BLaER1 (cell line): Measurements from ENCODE around the gene ACAA1.

ENCODE experiments used
- H3K27ac ChIP-seq: shearing (Covaris generic); formaldehyde crosslinking; 2 replicates; pipeline ENCODE4 v1.8.1; 2022
- H3K27me3 ChIP-seq: shearing (Covaris generic); formaldehyde crosslinking; 2 replicates; pipeline ENCODE4 v1.8.1; 2022
- H3K36me3 ChIP-seq: shearing (Covaris generic); formaldehyde crosslinking; 2 replicates; pipeline ENCODE4 v1.8.1; 2022
- H3K4me1 ChIP-seq: shearing (Covaris generic); formaldehyde crosslinking; 2 replicates; pipeline ENCODE4 v1.8.1; 2022
- H3K4me2 ChIP-seq: shearing (Covaris generic); formaldehyde crosslinking; 2 replicates; pipeline ENCODE4 v1.8.1; 2022
- H3K4me3 ChIP-seq: shearing (Covaris generic); formaldehyde crosslinking; 2 replicates; pipeline ENCODE4 v1.8.1; 2022
- H3K9ac ChIP-seq: shearing (Covaris generic); formaldehyde crosslinking; 2 replicates; pipeline ENCODE4 v1.8.1; 2022
- H3K9me3 ChIP-seq: shearing (Covaris generic); formaldehyde crosslinking; 2 replicates; pipeline ENCODE4 v1.8.1; 2022
- H4K20me1 ChIP-seq: shearing (Covaris generic); formaldehyde crosslinking; 2 replicates; pipeline ENCODE4 v1.8.1; 2022
- Cebpa-rat ChIP-seq: shearing (Covaris generic); IDR thresholded peaks from 2 replicates; pipeline ENCODE4 v1.8.1; 2022

The ACAA1 gene

DNA sequence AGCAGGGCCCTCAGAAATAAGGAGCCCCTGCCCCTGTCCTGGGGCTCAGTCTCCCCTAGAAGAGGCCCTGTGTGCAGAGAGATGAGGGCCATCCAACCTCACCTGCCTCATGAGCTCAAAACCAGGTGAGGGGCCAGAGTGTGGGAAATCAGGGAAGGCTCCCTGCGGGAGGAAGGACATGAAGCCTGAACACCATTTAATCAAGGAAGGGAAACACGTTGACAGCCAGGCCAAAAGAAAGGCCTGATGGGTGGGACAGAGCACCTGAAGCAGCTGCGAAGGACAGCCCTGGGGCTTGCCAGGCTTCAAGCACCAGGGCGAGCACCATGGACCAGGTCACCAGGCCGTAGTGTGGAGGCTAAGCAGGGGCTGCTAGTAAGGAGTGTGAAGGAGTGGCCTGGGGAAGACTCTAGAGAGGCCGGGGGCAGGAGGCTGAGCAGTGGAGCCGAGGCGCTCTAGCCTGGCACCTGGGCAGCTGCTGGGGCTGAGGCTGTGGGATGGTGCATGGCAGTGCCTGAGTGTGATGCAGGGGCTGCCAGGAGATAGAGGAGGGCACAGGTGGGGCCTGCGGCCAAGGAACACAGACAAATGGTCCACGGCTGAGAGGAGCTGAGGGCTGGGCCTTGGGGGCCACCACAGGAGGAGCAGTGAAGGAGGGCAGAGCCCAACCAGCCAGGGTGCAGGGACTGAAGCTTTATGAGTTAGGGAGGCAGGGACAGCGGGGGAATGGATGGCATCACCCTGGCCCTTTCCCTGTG, 16.1 kb downstream of the ACAA1 start:
- no peak overlapping the region for H3K4me2 ChIP-seq
- H3K9ac ChIP-seq: no peak overlapping the region
- H3K36me3 ChIP-seq: peaks cover 85% of the 10 kb centered on the region
- peaks cover 13% of the 10 kb centered on the region for H3K4me1 ChIP-seq
- no peaks in the 10 kb centered on the region for H3K27me3 ChIP-seq
- H4K20me1 ChIP-seq: peaks cover 82% of the 10 kb centered on the region
- no peak overlapping the region for H3K27ac ChIP-seq
- no peak for TF ChIP-seq Cebpa-rat
- H3K4me3 ChIP-seq: no peak overlapping the region
- no peaks in the 10 kb centered on the region for H3K9me3 ChIP-seq

DNA sequence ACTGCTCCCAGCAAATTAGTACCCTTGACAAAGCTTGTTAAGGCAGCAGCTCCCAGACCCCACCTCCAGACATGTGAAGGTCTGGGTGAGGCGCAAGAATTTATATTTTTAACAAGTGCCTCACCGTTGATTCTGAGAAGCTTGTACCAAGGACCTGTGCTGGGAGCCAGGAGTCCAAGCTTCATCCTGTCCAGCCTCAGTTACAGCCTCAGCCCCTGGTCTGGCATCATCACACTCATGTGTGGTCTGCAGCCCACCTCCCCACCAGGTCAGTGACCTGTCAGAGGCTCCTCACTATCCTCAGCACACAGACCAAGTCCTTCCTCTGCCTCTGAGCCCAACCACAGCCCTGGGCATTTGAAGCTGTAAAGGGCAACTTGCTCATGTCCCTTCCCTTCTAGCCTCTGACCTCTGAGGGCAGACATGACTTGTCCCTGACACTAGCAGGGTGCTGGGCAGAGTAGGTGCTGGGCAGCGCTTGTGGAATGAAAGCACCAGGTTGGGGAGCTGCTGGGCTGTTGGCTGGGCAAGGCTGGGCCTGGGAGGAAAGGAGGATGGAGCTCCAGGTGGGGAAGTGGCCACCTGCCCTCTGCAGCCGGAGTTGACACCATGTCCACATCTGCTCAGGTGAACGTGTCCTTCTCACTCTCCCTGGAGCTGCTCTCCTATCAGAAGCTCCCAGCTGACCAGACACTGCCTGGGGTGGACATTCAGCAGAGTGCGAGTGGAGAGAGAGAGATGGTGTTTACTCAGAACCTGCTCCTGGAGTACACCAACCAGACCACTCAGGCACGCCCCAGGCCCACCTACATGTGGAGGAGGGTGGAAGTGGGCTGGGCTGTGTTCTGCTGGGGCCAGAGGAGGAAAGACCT, 16.9 kb downstream of the ACAA1 start:
- peaks cover 82% of the 10 kb centered on the region for H4K20me1 ChIP-seq

DNA sequence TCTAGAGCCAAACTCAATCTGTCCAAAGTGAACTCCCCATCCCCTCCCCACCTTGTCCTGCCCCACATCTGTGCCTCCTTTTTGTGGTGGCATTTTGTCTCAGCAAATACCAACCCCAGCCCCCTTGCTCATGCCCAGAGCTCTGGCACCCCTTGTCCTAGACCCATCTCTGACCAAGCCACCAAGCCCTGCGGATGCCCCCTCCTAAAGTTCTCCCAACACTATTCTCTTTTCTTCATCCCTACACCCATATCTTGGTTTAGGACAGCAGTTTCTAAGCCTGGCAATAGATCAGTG, 17.7 kb downstream of the ACAA1 start:
- H3K27me3 ChIP-seq: no peaks in the 10 kb centered on the region
- TF ChIP-seq Cebpa-rat: no peak

More for the DNA sequence above, 16.9 kb downstream of the ACAA1 start:
- Histone ChIP-seq H3K4me2 (no peak overlapping the region), H3K27me3 (no peaks in the 10 kb centered on the region), H3K27ac (no peak overlapping the region), H3K4me3 (no peak overlapping the region), H3K9ac (no peak overlapping the region), H3K9me3 (no peaks in the 10 kb centered on the region), H3K36me3 (peaks cover 77% of the 10 kb centered on the region), H3K4me1 (peaks cover 21% of the 10 kb centered on the region)
- TF ChIP-seq Cebpa-rat: no peak

DNA sequence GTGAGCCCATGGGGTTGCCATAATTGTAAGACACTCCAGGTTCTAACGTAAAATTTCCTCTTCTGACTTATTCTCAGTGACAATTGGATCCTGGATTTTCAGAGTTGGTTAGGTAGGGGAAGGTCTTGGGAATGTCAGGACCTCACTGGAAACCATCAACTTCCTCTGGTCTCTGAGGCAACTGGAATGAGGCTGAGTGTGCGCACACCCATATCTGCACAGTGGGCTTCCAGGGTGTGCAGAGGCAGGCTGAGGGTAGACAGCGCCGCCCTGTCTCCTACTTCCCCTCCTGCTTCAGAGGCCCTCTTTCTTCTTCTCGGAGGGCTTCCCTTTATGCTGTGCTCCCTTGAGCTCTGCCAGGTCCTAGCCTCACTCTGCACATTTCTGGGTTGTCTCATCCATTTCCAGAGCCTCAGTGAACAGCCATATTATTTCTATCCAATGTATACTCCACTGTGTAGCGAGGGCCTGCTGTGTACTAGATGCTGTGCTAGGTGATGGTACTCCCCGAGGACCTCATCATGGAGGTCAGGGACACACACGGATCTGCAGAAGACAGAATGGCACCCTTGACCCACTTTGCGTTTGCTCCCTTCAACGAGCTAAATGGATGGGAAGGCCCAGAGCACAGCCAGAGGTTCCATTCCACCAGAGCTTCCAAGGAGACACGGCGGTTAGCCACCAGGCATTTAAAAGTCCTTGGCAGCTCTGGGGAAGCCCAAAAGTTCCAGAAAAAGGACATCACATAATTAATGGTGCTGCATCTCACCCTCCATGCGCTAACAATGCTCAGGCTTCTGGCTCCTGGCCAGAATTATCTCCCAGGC, 18.3 kb downstream of the ACAA1 start:
- TF ChIP-seq Cebpa-rat: no peak
- peaks cover 36% of the 10 kb centered on the region for H3K4me1 ChIP-seq
- H3K9ac ChIP-seq: no peak overlapping the region
- H3K4me3 ChIP-seq: no peak overlapping the region
- H3K27me3 ChIP-seq: no peaks in the 10 kb centered on the region
- H3K27ac ChIP-seq: no peak overlapping the region
- peaks cover 63% of the 10 kb centered on the region for H3K36me3 ChIP-seq
- H4K20me1 ChIP-seq: peaks cover 79% of the 10 kb centered on the region
- H3K9me3 ChIP-seq: no peaks in the 10 kb centered on the region
- no peak overlapping the region for H3K4me2 ChIP-seq

More for the DNA sequence above, 17.7 kb downstream of the ACAA1 start:
- H3K9me3 ChIP-seq: no peaks in the 10 kb centered on the region
- peaks cover 82% of the 10 kb centered on the region for H4K20me1 ChIP-seq
- no peak overlapping the region for H3K27ac ChIP-seq
- peaks cover 30% of the 10 kb centered on the region for H3K4me1 ChIP-seq
- no peak overlapping the region for H3K4me3 ChIP-seq
- no peak overlapping the region for H3K4me2 ChIP-seq
- peaks cover 68% of the 10 kb centered on the region for H3K36me3 ChIP-seq
- H3K9ac ChIP-seq: no peak overlapping the region

DNA sequence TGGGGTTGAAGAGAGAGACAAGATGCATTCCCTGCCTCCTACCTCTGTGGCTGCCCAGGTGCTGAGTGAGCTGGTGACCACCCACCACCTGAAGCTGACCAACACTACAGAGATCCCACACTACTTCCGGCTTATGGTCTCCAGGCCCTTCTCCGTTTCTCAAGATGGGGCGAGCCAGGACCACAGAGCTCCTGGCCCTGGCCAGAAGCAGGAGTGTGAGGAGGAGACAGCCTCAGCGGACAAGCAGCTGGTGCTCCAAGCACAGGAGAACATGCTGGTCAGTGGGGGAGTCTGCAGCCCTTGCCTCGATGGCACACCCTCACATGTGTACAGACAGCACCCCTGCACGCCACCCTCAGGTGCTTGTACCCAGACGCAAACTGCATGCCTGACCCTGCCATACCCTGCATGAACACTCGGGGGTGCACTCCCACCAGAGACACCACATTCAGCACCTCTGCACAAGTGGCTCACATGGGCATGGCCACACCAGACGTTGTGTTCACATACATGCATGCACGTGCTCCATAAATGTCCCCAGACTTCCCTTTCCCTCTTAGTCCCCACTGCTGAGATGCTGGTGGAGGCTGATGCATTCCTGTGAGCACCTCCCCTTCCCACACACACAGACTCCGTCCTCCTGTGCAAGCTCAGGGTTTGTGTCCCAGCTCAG, 19.0 kb downstream of the ACAA1 start:
- Histone ChIP-seq H3K9ac (no peak overlapping the region), H3K4me3 (no peak overlapping the region), H3K36me3 (peaks cover 56% of the 10 kb centered on the region), H4K20me1 (peaks cover 72% of the 10 kb centered on the region), H3K27ac (no peak overlapping the region), H3K4me1 (peaks cover 36% of the 10 kb centered on the region), H3K4me2 (no peak overlapping the region), H3K27me3 (no peaks in the 10 kb centered on the region), H3K9me3 (no peaks in the 10 kb centered on the region)
- no peak for TF ChIP-seq Cebpa-rat

DNA sequence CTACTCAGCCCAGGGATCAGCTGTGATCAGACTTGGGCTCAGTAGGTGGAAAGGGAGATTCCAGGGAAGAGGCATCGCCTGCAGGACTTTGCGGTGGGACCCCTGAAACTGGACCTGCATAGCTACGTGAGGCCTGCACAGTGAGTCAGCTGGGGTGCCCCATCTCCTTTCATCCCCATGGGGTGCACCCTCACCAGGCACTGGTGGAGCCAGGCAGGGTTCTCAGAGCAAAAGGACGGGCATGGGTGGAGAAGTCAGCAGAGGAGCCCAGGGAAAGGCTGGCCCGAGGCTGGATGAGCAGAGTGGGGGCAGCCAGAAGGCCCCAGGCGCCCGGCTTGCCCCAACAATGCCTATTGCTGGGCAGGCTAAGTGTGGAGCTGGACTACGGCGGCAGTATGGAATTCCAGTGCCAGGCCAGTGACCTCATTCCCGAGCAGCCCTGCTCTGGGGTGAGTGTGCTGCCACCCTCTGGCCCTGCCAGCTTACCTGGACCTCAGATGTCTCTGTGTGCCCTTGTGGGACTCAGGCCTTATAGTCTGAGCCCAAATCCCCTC, 19.7 kb downstream of the ACAA1 start:
- H3K9me3 ChIP-seq: no peaks in the 10 kb centered on the region
- no peak overlapping the region for H3K4me2 ChIP-seq
- H3K36me3 ChIP-seq: peaks cover 49% of the 10 kb centered on the region
- TF ChIP-seq Cebpa-rat: no peak
- H3K27ac ChIP-seq: no peak overlapping the region
- H3K9ac ChIP-seq: no peak overlapping the region
- no peak overlapping the region for H3K4me3 ChIP-seq
- H3K27me3 ChIP-seq: no peaks in the 10 kb centered on the region
- peaks cover 36% of the 10 kb centered on the region for H3K4me1 ChIP-seq
- H4K20me1 ChIP-seq: peaks cover 65% of the 10 kb centered on the region

DNA sequence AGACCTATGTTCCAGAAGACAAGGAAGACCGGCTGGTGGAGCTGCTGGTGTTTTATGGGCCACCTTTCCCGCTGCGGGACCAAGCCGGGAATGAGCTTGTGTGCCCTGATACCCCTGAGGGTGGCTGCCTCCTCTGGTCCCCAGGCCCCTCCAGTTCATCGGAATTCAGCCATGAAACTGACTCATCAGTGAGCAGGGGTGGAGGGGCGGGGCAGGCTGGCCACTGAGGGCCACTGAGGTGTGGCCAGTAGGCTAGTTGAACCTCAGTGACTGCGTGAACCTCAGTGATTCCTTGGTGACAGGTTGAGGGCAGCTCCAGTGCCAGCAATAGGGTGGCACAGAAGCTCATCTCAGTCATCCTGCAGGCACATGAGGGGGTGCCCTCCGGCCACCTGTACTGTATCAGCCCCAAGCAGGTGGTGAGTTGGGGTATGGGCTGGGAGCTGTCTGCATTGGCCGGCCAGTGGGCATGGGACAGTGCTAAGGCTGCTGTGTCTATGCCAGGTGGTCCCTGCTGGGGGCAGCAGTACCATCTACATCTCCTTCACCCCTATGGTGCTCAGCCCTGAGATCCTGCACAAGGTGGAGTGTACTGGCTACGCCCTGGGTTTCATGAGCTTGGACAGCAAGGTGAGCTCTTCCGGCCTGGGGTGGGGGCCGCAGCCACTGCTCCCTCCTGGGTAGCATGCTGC, 20.3 kb downstream of the ACAA1 start:
- peaks cover 43% of the 10 kb centered on the region for H3K36me3 ChIP-seq
- H3K9ac ChIP-seq: no peak overlapping the region
- H3K4me2 ChIP-seq: peak overlapping the region; percentile 94
- peaks cover 41% of the 10 kb centered on the region for H3K4me1 ChIP-seq
- H3K27me3 ChIP-seq: no peaks in the 10 kb centered on the region
- 0 out of 2 replicates have a peak overlapping the region, but pooled peaks have one; percentile 68 for H3K27ac ChIP-seq
- no peaks in the 10 kb centered on the region for H3K9me3 ChIP-seq
- H3K4me3 ChIP-seq: no peak overlapping the region
- peaks cover 59% of the 10 kb centered on the region for H4K20me1 ChIP-seq
- TF ChIP-seq Cebpa-rat: no peak

DNA sequence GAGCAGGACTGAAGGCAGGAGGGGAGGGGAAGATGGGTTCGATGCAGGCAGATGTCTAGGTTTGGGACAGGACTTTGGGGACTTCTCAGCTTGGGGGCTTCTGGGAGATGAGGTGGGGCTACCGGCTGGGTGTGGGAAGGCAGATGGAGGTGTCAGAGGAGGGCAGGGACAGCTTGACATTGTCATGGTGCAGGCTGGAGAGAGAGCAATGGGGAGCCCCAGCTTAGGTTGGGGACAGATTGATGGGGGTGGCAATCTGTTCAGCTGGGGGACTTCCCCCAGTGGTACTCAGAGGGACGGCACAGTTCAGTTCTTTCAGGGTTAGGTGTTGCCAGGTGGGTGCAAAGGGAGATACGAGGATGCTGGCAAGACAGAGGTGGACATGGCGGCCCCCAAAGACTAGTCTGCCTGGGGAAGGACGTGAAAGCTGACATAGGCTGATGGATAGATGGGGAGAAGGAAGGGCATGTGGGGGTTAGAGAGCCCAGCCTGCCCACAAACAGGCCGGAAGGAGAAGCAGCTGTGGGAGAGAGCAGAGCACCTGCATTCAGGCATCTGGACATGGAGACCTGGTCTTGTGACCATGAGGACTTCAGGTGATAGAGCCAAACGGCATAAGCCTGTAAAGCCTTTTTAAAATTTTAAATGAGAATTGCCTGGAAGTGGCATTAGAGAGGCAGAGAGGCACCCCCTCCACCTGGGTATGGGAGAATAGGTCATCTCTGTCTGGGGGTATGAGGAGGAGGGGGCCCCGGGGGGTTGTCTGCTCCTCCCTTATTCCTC, 21.1 kb downstream of the ACAA1 start:
- H3K27ac ChIP-seq: peak overlapping the region; percentile 68
- H3K27me3 ChIP-seq: no peaks in the 10 kb centered on the region
- H3K36me3 ChIP-seq: peaks cover 35% of the 10 kb centered on the region
- H4K20me1 ChIP-seq: peaks cover 51% of the 10 kb centered on the region
- H3K9ac ChIP-seq: peak overlapping the region; percentile 49
- no peak overlapping the region; the same call in 1 of the 2 replicates for H3K4me3 ChIP-seq
- no peaks in the 10 kb centered on the region for H3K9me3 ChIP-seq
- H3K4me1 ChIP-seq: peaks cover 45% of the 10 kb centered on the region
- H3K4me2 ChIP-seq: peak overlapping the region; percentile 94
- TF ChIP-seq Cebpa-rat: no peak
